Measurements from ENCODE around the gene MATN1.

Gene MATN1

GRCh38 chr1:30684881-30685795 lies 38.2 kb downstream of the MATN1 start:
- DNase-seq (ENCODE audit: extremely low read depth in 1 of 2, low read depth in 1 of 2) = no peak

- DNase-seq (ENCODE audit: extremely low read depth in 1 of 2, low read depth in 1 of 2) = no peak
Observed at GRCh38 chr1:30684259-30684658, 39.1 kb downstream of the MATN1 start.

- no peak for DNase-seq (ENCODE audit: extremely low read depth in 1 of 2, low read depth in 1 of 2)
Observed at GRCh38 chr1:30683699-30684098, 39.7 kb downstream of the MATN1 start.

GRCh38 chr1:30682396-30683275 lies 40.7 kb downstream of the MATN1 start:
- DNase-seq (ENCODE audit: extremely low read depth in 1 of 2, low read depth in 1 of 2) = no peak

- no peak for DNase-seq (ENCODE audit: extremely low read depth in 1 of 2, low read depth in 1 of 2)
Observed at GRCh38 chr1:30681782-30682181, 41.6 kb downstream of the MATN1 start.

- no peak for DNase-seq (ENCODE audit: extremely low read depth in 1 of 2, low read depth in 1 of 2)
Observed at GRCh38 chr1:30680879-30681278, 42.5 kb downstream of the MATN1 start.

- DNase-seq (ENCODE audit: extremely low read depth in 1 of 2, low read depth in 1 of 2) = no peak
Observed at GRCh38 chr1:30680429-30680828, 43.0 kb downstream of the MATN1 start.

GRCh38 chr1:30679976-30680305 lies 43.4 kb downstream of the MATN1 start:
- no peak for DNase-seq (ENCODE audit: extremely low read depth in 1 of 2, low read depth in 1 of 2)

GRCh38 chr1:30679201-30679975 lies 44.0 kb downstream of the MATN1 start:
- no peak for DNase-seq (ENCODE audit: extremely low read depth in 1 of 2, low read depth in 1 of 2)

GRCh38 chr1:30678209-30678608 lies 45.2 kb downstream of the MATN1 start:
- DNase-seq (ENCODE audit: extremely low read depth in 1 of 2, low read depth in 1 of 2) = no peak

- no peak for DNase-seq (ENCODE audit: extremely low read depth in 1 of 2, low read depth in 1 of 2)
Observed at GRCh38 chr1:30677471-30677870, 45.9 kb downstream of the MATN1 start.

- DNase-seq (ENCODE audit: extremely low read depth in 1 of 2, low read depth in 1 of 2) = no peak
Observed at GRCh38 chr1:30675761-30676160, 47.6 kb downstream of the MATN1 start.

- DNase-seq (ENCODE audit: extremely low read depth in 1 of 2, low read depth in 1 of 2) = no peak
Observed at GRCh38 chr1:30675289-30675688, 48.1 kb downstream of the MATN1 start.

GRCh38 chr1:30673395-30673794 lies 50.0 kb downstream of the MATN1 start:
- DNase-seq (ENCODE audit: extremely low read depth in 1 of 2, low read depth in 1 of 2) = no peak

- DNase-seq (ENCODE audit: extremely low read depth in 1 of 2, low read depth in 1 of 2) = no peak
Observed at GRCh38 chr1:30672661-30673060, 50.7 kb downstream of the MATN1 start.

GRCh38 chr1:30670240-30671060 lies 52.9 kb downstream of the MATN1 start:
- no peak for DNase-seq (ENCODE audit: extremely low read depth in 1 of 2, low read depth in 1 of 2)

- no peak for DNase-seq (ENCODE audit: extremely low read depth in 1 of 2, low read depth in 1 of 2)
Observed at GRCh38 chr1:30668546-30669327, 54.6 kb downstream of the MATN1 start.

GRCh38 chr1:30668024-30668423 lies 55.4 kb downstream of the MATN1 start:
- DNase-seq (ENCODE audit: extremely low read depth in 1 of 2, low read depth in 1 of 2) = no peak

- no peak for DNase-seq (ENCODE audit: extremely low read depth in 1 of 2, low read depth in 1 of 2)
Observed at GRCh38 chr1:30666756-30667273, 56.6 kb downstream of the MATN1 start.

Measured in stimulated activated CD8-positive, alpha-beta memory T cell treated with anti-CD3 and anti-CD28 coated beads, Interleukin-7, amount 100 ng/mL, for 48 hours (primary cell).